ENCODE measurements around the gene RIOX2.

- no peak for TF ChIP-seq TAF1 (IDR thresholded peaks at IDR 0.05; ENCODE audit: borderline replicate concordance, insufficient read depth, low read length)
- TF ChIP-seq POLR2AphosphoS5 (IDR thresholded peaks at IDR 0.05; ENCODE audit: low read depth, low read length): no peak
- TF ChIP-seq REST (IDR thresholded peaks at IDR 0.05; ENCODE audit: insufficient read depth in 1 of 2, low read depth in 2 of 2, low read length in 2 of 2): no peak
- TF ChIP-seq SIN3A (IDR thresholded peaks at IDR 0.05; ENCODE audit: borderline replicate concordance, insufficient read depth, low read length): no peak
- TF ChIP-seq FOXP2 (optimal IDR thresholded peaks at IDR 0.05; ENCODE audit: borderline replicate concordance, extremely low read depth, extremely low read length, insufficient read depth): no peak
Observed at GRCh38 chr3:98008855-98009254, 36.6 kb upstream of the RIOX2 start.

All from PFSK-1 (cell line).